ENCODE results near the gene SLC17A1.

SLC17A1 gene, protein sequence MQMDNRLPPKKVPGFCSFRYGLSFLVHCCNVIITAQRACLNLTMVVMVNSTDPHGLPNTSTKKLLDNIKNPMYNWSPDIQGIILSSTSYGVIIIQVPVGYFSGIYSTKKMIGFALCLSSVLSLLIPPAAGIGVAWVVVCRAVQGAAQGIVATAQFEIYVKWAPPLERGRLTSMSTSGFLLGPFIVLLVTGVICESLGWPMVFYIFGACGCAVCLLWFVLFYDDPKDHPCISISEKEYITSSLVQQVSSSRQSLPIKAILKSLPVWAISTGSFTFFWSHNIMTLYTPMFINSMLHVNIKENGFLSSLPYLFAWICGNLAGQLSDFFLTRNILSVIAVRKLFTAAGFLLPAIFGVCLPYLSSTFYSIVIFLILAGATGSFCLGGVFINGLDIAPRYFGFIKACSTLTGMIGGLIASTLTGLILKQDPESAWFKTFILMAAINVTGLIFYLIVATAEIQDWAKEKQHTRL

DNA sequence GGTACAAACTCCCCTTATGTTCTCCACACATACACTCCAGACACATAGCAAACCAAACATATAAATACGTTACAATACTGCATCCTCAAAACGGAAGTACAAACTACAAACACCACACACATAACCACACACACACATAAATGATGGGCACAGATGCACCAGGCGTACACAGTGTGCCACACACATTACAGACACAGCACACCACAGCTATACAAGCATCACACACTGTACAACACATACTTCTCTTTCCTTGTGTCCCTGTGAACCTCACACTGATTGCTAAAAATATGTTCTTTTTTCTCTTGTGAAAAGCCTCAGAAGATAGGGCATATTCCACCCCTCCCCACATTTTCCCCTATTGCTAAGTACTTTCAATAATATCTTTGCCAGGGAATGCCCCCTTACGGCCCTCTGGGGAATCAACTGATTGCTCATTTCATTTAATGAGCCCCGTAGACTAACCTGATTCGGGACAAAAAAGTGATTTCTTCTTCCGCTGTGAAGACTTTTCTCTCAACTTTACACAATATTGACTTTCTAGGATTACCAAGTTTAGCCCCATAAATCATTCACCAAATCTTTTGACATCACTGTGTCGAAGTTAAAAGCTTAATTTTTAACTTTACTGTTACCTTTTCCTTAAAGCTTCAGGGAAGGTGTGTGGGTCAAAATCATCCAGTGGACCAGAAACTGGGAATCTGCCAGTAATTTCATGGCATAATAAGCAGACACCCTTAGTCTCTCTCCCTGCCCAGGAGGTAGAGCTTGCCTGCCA lies at the start of gene SLC17A1:
Gene SLC17A1 (minus strand): TSS at position 521 of the 775 bp plus-strand sequence. CDS start 1,495 bp downstream, outside the sequence.
- no peak for DNase-seq (ENCODE audit: low spot score)

DNA sequence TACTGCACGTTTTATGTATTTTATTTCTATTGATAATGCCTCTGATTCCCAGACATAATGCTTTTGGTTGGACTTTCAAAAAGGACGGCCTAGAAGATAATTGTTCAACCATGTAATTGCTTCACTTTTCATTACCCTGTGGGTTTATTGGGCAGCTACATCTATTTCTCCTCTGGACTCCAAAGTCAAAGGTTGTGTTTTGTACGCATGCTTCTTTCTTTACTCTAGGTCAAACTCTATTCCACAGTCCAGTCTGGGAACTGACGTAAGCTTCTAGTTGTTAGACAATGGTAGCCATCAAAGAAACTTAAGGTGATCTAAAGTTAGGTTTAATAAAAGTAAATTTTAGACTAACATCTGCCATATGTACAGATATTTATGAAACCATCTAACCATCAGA lies 48.7 kb upstream of the SLC17A1 start:
- no peak for DNase-seq (ENCODE audit: low spot score)

DNA sequence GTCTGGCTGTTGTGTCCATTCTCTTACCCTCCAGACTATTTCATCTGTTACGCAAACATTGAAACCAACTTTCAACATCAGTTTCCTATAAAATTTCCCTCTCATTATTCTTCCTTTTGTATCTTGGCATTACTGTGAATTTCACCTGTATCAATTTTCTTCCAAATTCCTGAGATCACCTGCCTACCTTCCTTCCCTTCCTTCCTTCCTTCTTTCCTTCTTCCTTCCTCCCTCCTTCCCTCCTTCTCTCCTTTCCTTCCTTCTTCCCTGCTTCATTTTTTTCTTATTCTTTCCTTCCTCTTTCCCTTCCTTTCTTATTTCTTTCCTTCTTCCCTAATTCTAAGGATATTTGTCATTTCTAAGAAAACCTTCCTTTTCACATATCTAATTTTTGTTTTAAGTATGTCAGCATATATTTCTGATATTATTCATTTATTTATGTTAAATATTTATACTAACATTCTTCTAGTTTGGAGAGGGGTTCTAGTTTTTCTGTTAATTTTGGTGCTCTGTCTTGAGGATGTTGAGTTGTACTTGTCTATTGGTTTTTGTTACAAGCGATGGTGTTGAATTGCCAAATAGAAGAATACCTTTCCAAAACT lies 47.0 kb upstream of the SLC17A1 start:
- no peak for DNase-seq (ENCODE audit: low spot score)

DNA sequence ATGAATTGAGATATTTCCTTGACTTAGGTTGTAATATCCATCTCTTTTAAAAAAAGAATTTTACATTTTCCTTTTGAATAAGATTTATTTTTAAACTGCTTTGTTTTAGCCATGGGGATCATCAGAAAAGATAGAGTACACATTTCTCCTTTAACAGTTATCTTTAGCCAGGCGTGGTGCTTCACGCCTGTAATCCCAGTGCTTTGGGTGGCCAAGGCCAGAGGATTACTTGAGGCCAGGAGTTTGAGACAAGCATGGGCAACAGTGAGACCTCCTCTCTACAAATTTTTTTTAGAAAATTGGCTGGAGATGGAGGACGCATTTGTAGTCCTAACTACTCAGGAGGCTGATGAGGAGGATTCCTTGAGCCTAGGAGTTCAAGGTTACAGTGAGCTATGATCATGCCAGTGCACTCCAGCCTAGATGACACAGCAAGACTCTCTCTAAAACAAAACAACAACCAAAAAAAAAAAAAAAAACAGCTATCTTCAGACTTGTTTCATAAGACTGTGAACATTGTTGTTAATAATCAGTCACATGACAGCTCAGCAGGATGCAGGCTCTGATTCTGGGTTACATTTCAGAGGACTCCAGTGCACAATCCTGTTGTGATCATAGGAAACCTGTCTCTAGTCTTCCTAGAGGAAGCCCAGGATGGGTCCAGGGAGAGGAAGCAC lies 44.2 kb upstream of the SLC17A1 start:
- DNase-seq (ENCODE audit: low spot score): no peak

DNA sequence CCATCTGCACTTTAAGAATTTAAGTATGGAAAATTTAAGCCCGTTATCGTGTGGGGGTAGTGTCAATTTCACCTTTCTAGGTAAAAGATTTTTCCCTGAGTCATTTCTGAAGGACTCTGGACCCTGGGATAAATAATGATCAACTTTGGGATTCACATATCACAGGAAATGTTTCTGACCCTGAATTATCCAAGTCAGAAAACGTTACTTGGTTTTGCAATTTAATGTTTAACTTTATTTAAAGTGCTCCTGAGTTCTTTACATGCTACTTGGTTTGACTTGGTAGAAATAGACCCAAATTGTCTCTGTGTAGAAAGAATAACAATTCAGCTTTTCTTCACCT lies 43.7 kb upstream of the SLC17A1 start:
- no peak for DNase-seq (ENCODE audit: low spot score)

DNA sequence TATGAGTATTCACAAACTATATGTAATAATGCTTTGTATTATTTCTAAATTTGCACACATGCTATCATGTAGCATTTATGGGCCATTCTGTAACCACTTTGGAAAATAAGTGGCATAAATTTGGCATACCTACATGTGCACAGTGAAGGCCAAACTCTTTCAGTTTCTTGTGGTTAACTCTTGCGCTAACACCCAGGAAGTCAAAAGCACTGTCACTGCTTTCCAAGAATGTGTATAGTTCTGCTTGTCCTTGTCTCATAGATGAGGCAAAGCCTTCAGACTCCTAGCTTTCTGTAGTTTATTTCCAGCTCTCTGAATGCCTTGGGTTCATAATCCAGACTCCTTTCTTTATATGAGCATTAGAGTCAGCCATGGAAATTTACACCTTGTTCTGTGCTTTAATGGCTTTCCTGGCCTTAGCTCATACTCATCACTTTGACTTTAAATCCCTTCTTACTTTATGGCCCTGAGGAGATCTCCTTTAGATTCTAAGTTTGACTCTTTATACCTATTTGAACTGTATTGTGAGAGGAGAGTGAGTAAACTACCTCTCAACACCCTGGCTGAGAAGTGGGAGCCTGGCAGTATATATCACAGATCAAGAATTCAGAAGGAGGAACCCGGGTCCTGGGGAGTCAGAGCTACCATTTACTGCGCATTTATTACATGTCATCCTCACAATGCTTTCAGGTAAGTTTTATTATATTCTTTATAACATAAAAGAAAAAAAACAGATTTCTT lies 43.1 kb upstream of the SLC17A1 start:
- DNase-seq (ENCODE audit: low spot score): no peak

DNA sequence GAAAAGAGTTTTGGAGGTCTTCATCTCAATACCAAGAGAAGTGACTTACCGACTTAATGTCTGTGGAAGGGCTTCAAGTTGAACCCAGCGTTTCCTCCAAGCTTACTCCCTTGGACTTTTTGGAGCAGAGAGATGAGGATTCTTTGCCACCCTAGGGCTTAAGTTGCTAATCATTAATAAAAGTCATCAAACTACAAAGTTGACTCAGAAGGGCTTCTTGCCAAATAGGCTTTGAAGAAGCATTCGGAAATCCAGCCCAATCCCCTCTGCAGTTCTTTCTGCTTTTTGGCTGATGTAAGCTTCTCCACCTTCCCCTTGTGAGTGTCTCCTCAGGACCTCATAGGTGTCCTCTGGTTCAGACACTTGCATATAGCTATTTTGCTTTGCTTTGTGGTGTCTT lies 42.3 kb upstream of the SLC17A1 start, which contains the start of gene SLC17A3:
Gene SLC17A3 (minus strand): TSS at position 126 of the 400 bp plus-strand sequence. CDS start 5,856 bp downstream, outside the sequence.
- DNase-seq (ENCODE audit: low spot score): no peak

DNA sequence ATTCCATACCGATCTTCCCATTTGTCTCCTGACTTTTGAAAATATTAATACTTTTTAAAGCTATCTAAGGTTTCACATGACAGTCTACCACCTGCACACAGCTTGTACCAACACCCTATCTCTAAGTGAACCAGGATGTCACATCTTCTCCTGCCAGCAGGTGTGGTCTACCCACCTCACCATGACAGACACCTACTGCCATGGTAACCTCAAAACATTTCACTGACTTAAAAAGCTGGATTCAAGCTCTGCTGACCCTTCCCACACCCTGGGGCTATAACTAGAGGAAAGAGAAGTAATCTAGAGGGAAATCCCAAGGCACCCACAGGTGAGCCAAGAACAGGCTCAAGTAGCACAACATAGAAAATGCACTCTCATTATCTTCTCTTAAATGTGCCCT lies 41.0 kb upstream of the SLC17A1 start:
- peak; percentile 12 for DNase-seq (ENCODE audit: low spot score)

DNA sequence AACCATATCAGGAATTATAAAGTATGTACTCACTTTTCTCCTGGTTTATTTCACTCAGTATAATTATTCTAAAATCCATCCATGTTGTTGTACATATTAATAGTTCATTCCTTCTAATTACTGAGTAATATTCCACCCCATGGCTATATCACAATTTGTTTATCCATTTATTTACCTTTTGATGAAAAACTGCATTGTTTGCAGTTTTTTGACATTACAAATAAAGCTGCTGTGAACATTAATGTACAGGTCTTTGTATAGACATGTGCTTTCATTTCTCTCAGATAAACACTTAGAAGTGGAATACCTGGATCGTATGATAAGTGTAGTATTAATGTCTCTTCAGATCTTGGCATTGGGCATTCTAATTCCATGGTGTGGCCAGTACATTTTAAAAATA lies 38.0 kb upstream of the SLC17A1 start:
- DNase-seq (ENCODE audit: low spot score): no peak

DNA sequence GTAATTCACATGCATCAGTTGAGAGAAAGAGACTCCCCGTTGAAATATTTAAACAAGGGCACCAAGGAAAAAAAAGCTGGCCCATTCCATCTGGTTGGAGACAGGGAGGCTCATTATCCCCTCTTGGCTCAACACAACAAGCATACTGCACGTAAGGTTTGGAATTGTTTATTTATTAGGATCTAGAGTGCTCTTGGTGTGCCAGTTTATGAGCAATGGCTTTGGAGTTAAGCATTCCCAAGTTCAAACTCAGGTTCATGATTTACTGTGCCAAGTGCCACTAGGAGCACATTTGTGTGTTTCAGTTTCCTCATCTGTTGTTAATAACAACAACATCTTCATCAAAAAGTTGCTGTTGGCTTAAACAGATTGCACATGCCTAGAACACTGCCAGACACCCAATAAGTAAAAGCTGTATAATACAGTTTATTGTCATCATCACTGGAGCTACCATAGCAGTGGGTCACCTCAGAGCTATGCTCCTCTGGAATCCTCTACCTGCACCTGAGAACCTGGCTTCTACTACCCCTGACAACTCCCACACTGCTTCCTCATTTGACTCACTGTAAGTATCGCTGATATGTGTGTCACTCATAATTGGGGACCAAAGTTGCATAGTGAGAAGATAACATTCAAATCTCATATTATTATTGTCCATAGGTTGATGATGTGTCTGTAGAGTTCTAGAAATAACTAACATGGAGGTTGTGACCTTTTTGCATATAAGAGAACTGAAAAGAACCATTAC lies 36.8 kb upstream of the SLC17A1 start:
- no peak for DNase-seq (ENCODE audit: low spot score)

DNA sequence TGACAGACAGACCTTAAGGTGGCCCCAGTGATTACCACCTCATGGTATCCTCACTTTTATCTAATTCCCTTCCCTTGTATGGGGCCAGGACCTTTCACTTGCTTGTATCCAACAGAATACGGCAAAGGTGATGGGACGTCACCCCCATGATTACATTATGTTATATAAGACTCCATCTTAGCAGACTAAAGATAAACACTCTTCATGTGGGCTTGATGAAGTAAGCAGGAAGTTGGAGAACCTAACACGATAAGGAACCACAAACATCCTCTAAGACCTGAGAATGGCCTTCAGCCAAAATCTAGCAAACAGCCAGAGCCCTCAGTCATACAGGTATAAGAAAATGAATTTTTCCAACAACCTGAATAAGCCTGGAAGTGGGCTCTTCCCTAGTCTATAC lies 34.2 kb upstream of the SLC17A1 start:
- no peak for DNase-seq (ENCODE audit: low spot score)

DNA sequence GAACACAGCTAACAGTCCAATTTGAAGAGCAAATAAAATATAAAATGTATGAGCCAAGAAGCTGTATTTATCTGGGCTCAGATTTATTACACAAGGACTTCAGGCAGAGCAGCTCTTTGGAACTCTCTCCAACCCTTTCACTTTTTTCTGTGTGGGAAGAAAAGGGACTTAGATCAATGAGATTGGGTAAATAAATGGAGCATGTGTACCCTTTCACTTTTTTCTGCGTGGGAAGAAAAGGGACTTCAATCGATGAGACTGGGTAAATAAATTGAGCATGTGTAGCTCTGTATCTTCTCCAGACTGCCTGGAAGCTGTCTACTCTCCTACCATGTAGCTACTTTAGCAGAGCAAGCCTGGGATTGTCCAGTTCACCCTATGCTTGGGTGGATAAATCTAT lies 31.5 kb upstream of the SLC17A1 start:
- DNase-seq (ENCODE audit: low spot score): no peak

DNA sequence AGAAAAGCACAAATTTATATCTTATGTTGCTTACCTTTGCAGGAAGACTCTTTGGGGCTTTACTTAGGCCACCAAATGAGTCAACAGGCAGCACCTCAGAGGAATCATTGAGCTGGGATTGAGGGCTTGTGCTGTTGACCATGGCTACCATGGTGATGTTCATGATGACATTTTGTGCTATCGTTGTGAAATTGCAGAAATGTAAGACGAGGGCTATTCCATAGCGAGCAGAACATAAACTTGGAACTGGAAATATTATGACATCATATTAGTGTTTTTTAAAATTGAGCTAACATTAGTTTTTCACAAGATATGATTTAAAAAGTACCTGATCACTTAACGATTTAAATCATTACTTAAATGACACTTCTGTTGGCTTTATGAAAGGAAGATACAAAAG lies 30.3 kb upstream of the SLC17A1 start:
- DNase-seq (ENCODE audit: low spot score): no peak

DNA sequence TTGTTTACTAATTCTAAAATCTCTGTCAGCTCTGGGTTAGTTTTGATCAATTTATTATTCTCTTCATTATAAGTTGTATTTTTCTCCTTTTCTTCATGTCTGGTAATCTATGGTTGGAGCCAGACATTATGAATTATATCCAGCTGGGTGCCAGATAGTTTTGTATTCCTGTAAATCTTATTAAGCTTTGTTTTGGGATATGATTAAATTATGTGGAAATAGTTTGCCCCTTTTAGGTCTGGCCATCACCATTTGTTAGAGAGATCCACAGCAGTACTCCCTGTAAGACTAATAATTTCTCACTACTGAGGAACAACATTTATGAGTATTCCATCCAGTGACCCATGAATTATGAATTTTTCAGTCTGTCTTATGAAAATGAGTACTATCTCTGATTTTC lies 20.9 kb upstream of the SLC17A1 start:
- DNase-seq (ENCODE audit: low spot score): no peak

DNA sequence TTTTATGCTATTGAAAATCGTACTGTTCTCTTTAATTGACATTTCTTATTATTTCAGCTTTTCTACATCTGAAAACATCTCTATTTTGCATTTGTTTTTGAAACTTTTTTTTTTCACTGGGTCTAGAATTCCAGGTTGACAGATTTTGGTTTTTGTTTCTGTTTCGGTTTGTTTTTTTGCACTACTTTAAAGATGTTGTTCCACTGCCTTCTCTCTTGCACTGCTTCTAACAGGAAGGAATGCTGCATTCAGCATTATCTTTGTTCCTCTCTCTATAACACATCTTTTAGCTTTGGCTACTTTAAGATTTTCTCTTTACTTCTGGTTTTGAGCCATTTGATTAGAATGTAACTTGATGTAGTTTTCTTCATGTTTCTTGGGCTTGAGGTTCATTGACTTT lies 20.1 kb upstream of the SLC17A1 start:
- DNase-seq (ENCODE audit: low spot score): no peak

DNA sequence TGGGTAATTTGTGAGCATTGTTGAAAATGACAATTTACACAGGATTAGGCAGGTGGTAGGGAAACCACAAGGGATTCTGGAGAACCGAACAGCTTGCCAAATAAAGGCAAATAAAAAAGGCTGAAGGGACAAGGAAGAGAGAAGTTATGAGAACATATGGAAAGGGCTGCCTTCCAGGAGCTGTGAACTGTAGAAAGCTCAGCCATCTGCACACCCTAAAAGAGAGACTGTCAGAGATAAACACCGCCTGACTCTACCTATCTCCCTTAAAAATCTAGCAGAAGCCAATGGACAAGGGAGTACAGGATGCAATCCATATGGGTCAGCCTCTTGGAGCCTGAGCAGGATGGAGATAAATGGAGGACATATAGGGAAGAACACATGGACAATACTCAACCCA lies 12.7 kb upstream of the SLC17A1 start:
- no peak for DNase-seq (ENCODE audit: low spot score)

DNA sequence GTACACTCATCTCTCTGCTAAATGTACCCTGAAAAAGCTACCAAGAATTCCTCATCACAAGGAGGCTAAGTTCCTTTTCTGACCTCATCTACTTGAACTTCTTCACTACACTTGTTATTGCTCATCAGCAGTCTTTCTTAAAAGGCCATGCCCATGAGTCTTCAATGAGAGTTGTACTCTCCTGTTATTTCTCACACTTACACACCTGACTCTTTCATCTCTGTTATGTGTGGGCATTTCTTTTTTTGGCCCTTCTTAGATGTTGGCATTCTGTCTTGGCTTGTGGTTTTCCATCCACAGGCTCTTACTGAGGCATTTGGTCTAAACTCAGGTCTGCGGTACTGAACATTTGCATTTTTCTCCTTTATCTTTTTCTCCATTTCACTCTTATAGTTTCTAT lies 10.7 kb upstream of the SLC17A1 start:
- no peak for DNase-seq (ENCODE audit: low spot score)

DNA sequence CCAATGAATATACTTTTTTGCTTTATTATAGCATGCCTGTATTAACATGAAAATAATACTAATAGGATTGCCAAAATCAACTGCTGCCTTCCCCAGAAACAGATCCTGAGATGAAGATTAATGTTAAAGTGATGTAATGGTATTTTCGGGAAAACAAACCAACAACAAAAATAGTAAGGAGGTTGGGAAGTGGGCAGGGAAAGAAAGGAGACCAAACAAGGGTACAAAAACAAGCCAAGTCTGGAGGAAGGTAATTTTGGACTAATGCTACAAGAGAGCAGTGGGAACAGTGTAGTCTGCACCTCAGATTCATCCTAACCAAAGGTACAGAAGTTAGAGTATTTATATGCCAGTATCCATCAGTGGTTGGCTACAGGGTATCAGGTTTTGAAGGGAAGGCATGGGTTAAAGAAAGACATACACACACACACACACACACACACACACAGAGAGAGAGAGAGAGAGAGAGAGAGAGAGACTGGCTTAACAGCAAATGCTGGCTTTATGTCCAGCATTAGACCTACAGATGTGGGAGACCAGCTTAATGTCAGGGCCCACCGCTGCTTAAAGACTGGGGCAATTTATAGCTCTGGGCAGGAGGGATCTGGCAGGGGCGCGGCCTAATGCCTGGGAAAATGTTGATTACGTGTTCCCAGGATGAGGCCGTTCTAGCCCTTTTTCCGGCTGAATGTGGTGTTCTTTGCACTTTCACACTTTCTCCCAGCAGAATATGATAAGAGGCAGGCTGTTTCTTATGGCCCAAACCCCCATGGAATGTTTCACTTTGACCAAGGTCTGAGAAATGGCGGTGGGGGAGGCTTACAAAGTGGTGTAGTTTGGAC lies 3.8 kb upstream of the SLC17A1 start:
- no peak for DNase-seq (ENCODE audit: low spot score)

DNA sequence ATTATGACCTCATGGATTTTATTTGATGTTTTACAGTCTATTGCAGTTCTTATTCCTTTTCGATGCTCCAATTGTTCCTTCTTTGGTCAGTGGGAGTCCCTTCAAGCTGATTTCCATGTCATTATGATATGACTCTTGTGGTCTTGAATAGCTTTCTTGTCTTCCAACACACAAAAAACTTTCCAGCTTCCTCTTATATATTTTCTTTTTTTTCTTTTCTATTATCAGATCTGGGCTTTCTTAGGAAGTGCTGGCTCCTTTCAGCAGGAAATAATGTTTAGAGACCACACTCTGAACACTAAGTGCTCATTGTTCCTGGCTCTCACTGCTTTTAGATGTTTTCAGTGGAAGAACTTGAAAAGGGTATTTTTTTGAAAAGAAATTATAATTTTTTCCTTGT lies 3.1 kb upstream of the SLC17A1 start:
- no peak for DNase-seq (ENCODE audit: low spot score)

DNA sequence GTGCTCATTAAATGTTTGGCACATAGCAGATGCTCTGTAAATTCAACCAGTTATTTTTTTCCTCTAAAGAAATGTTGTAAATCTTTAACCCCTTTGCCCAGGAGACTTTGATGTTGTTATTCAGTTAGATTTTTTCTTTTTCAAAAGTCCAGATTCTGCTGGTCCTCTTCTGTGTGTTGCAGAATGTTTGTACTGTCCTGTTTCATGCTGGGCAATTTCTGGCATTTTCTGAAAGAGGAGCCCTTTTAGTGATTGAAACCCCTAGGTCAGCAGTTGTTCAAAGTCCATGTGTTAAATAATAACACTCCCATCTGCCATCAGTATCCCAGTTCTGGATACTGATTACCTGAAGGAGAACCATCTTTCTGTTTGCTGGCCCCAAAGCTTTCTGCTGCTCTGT lies 1.3 kb upstream of the SLC17A1 start:
- DNase-seq (ENCODE audit: low spot score): no peak

All from NAMALWA (cell line).